SKM-1 (cell line): ENCODE measurements around the gene POU2F2.

Experiments used
- DNase-seq: peaks from one replicate; lab custom pipeline; 2025; ENCODE audit not compliant: unreplicated experiment; lab: John Stamatoyannopoulos, UW

Gene POU2F2

DNA sequence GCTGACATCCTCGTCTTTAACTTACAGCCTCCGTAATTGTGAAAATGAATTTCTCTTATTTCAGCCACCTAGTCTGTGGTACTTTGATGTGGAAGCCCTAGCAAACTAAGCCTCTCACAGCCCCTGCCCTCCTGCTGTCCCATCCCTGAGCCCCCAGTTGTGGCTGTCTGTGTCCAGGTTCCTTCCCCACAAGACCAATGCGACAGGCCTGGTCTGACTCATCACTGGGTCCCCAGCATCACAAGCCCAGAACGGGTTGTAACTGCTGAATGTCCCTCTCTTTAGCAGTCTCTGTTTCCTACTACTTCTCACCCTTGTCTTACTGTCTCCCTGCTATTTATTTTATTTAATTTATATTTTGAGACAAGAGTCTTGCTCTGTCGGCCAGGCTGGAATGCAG, 5.7 kb downstream of the POU2F2 start:
- DNase-seq, result no peak

DNA sequence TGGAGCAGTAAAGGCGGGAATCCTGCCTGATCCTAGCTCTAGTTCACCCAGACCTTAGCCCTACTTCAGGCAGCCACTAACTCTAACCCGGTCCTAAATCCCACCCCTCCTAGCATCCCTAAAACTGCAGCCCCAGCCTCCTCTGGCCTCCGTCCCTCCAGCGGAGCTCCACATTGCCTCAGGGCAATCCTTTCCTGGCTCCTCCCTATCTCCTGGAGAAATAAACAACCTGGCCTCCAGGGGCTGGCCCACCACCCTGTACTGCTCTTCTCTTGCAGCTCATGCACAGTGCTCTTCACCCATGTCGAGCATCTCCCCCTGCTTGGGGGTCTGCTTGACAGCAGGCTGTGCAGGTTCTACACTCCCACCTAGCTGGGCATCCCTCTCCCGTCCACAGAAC, 6.7 kb downstream of the POU2F2 start:
- DNase-seq, result no peak

DNA sequence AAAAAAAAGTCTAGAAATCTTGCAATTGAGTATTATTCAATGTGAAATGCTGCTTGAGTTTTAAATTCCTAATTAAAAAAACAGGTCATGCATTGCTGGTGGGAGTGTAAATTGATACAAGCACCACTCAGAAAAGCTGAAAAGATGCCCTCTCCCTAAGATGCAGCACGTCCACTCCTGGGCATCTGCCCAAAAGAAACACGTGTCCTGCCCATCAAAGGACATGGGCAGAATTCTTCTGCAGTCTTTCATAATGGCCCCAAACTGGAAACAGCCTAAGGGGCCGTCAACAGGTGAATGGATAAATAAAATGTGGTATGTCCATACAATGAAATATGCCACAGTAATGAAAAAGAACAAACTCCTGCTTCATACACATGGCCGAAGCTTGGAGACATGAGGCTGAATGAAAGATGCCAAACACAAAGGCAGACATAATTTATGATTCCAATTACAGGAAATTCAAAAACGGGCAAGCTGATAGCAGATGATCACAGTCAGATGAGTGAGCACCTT, 7.8 kb downstream of the POU2F2 start:
- no peak for DNase-seq

DNA sequence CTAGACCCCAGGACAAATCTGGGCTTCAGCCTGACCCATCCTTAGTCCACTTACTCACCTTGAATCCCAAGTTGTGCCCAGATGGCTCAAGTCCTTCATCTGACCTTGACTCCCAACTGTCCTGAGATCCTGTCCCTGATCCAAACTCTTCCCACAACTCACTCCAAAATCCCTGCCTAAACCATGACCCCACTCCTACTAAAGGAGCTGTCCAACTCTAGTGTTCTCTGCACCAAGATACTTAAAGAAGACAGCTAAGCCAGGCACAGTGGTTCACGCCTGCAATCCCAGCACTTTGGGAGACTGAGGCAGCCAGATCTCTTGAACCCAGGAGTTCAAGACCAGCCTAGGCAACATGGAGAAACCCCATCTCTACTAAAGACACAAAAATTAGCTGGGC, 8.5 kb downstream of the POU2F2 start:
- no peak for DNase-seq

DNA sequence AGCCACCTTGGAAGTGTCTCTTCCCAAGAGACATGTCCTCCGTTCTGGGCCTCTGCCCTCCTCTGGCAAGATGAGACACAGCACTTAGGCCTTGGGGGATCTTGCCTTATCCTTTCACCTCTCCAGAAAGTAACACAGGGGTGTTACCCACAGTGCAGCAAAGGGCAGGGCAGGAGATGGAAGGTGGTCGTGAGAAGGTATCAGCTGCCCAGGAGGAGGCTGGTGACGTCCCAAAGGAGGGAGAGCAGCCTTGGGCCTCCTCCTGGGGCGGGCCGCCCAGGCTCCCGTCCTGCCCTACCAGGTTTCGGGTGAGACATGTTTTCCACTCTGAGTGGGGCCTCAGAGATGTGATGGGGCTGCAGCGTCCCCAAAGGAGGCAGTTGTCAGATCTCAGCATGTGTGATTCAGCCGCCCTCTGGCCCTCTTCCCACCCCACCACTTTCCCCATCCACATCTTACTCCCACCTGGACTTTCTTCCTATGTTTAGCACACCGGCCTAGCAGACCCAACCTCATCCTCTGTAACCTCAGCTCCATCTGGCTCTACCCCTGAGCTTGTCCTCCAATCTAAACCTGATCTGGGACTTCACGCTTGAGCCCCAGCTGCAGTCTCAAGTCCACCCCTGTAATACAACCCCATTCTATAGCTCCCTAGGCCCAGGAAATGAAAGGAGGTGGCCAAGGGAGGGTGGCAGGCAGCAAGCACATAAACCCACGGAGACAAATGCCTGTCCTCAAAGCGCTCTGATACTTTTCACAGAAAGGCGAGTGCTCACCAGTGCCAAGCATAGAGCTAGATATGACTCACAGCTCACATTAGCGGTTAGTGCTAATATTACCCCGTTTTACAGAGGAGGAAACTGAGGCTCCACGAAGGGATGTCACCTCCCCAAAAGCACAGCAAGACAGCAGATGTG, 9.3 kb downstream of the POU2F2 start:
- no peak for DNase-seq

DNA sequence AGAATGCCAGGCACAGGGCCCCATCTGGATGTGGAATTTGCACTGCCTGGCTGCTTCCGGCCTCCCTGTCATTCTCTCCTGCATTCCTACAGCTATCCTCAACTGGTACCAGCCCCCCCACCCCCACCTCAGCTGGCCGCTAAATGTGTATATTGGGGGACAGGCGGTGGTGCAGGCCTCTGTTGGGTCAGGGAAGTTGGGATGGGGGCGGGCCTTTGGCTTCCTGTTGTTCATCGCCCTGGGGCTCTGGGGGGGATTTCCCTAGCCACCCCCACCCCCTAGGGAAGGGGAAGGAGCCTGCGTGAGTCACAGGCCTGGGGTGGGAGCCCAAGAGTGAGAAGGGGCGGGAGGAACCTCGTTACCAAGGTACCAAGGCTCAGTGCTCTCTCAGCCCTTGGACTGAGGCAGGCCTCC, 10.6 kb downstream of the POU2F2 start:
- DNase-seq, result no peak

DNA sequence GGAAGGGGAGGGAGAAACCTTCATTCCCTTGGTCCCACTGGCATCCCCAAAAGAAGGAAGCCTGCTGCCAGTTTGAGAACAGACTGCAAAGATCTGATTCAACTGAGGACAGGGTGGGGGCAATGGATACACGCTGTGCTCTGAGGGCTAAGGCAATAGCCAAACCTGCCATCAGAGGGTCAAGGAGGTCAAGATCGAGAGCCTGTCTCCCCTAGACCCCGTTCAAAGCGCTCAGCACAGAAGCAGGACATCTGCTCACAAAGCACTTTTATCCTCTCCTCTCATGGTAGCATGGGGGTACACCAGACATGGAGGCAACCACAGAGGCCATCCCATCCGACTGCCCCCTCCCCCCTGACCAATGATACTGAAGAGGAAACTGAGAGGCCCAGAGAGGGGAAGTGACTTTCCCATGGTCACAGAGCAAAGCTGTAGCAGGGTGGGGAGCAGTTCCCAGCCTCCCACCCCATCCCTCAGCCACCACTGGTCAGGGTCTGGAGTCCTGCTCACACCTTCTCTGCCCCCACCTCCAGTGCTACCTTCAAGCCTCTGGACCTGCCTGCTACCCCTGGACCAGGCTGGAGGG, 11.1 kb downstream of the POU2F2 start:
- no peak for DNase-seq

DNA sequence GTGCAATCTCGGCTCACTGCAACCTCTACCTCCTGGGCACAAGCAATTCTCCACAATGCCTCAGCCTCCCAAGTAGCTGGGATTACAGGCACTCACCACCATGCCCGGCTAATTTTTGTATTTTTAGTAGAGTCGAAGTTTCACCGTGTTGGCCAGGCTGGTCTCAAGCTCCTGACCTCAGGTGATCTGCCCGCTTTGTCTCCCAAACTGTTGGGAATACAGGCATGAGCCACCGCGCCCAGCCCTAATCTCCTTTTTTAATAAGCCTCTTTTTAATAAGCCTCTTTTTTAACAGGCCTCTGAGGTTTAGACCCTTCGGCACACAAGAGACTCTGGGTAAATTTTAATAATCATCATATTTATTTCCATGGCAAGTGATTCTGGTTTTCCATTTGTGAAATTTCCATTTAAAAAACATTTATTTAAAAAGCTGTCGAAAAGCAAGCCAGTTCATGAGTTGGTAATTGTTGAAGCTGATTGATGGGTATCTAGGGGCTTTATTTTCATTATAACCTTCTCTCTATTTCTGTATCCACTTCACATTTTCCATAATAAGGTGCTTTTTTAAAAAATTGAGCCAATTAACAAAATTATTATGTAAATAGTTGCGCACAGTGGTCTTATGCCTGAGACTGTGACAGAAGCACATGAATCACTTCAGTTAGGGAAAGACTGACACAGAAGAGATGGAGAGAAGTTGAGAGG, 11.8 kb downstream of the POU2F2 start:
- DNase-seq, result no peak

DNA sequence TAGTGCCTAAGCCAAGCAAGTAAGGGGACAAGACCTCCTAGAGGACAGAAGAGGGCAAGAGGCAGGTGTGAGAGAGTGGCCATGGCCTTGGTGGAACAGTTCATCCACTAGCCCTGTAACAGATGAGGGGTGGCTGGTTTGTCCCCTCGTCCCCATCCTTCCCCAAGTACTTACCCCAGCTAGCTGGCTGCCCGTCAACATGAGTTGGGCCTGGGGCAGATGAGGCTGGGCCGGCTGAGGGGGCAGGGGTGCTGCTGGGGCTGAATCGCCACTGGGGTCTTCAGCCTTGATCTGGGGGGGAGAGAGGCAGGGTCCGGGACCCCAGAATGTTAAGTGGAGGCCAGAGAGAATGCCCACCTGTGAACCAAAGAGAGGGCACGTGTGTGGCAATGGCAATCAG, 15.2 kb downstream of the POU2F2 start:
- DNase-seq, result no peak

DNA sequence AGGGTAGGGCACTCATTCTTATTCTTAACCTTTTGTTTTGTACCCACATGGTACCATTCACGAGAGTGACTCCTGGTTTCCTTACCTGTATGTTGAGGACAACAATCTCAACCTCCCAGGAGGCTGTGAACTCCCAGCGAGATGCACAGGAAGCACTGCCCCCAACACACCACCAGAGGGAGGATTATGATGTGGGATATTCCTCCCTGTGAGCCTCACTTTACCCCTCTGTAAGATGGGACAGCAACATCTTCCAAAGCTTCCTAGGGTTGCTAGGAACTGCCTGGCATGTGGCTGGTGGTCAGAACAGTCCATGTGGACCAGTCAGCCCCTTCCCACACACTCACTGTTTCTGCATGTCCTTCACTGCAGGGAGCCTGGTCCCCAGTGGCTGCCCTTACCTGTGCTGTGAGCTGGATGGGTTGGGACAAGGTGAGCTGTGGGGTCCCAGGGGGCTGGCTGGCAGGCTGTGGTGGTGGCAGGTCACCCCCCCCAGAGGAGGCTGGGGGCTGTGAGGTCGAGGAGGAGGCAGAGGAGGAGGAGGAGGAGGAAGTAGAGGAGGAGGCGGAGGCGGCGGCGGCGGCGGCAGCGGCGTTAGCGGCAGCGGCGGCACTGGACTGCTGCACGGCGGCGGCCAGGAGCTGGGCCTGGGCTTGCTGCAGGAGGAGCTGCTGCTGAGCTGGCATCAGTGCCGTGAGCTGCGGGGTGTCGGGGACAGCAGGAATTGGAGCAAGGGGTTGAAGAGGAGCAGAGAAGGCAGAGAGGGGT, 15.8 kb downstream of the POU2F2 start:
- DNase-seq, result no peak

DNA sequence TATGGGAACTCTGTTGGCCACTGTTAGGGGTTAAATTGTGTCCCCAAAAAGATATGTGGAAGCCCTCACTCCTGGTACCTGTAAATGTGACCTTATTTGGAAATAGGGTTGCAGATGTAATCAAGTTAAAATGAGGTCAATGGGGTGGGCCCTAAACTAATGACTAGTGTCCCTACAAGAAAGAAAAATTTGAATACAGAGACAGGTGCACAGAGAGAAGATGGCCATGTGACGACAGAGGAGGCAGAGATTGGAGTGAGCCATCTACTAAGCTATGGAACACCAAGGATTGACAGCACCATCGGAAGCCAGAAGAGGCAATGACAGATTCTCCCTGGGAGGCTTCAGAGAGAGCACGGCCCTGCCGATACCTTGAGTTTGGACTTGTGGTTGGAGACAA, 16.5 kb downstream of the POU2F2 start:
- no peak for DNase-seq

DNA sequence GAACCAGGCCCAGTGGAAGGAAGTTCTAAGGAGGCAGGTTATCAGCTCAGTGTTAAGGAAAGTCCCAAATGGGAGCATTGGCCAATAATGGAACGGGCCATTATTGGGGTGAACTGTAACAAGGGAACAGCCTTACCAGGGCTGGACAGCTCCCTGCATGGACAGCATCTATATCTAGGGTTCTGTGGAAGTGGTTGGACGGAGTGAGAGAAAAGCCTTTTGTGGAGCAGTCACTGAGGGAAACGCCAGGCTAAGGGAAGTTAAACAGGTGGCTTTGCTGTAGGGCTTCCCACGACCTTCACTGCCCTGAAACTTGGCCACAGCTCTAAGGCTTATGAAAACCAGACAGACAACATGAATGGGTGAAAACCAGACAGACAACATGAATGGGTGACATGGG, 17.0 kb downstream of the POU2F2 start:
- no peak for DNase-seq

DNA sequence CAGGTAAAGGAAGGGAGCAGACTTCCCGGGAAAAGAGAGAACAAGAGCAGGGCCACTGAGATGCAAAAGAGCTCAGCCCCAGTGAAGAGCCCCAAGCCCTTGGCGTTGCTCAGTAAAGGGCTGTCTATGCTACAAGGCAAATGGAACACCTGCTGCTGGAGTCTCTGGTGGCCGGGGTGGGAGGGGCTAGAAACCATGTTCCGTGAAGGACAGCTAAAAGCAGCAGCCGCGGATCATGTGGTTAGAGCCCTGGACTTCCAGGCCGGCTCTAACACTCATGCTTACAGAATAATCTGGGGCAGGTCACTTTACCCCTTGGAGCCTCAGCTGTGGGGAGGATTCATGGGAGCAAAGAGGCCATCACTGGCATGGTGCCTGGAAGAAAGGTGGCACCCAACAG, 17.8 kb downstream of the POU2F2 start:
- no peak for DNase-seq

DNA sequence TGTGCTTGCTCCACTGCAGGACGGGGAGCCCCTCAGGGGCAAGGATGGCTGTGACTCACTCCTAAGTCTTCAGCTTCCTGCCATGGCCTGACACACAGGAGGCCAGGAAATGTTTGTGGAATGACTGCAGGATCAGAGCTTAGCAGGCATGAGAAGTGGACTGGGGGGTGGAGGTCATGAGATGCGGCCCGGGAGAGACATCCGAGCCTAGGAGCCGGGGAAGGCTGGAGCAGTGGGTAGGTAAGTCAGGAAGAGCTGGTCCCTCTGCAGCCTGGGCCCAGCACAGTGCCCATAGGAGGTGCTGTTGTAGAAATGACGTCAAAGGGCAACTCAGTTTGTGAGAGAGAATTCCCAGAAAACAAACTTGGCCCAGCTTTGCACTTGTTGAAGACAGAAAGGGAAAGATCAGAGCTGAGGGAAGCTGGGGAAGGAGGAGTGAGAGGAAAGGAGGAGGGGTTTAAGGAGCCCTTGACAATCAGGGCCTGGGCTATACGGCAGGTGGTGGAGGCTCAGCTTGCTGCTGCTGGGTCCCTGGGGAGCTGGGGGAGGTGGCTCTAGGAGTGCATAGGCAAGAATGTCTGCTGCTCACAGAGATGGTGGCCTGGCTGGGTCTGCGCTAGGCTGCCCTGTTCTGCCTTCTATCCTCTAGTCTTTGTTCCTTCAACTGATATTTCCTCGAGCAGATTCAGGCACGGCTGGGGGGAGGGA, 18.5 kb downstream of the POU2F2 start:
- DNase-seq, result no peak

DNA sequence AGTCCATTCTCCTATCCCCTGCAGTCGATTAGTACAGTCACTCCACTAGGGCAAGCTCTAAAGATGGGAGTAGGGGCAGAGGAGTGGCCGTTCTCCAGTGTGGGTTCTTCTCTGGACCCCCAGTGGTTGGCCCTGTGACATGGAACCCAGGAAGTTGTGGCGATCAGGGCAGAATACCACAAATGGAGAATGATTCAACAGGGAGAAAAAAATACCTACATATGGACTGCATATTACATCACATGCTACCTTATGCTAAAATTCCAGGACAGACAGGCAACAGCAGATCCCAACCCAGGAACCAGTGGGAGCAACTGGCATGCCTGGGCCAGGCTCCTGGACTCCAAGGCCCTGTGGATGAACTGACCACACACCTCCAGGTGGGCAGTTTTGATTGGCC, 20.4 kb downstream of the POU2F2 start:
- no peak for DNase-seq

DNA sequence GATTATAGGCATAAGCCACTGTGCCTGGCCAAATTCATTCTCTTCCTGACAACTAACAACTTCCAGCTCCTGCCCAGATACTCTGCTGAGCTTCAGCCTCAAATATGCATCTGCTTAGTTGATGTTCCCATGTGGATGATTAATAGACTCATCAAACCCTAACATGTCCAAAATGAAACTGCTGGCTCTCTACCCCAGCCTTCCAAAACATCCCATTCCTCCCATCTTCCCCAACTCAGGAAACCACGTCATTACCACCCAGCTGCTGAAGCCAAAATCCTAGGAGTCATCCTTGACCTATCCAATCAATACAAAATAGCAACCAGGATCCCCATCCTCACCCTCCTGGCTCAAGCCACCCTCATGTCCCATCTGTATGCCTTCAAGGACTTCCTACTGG, 20.9 kb downstream of the POU2F2 start:
- no peak for DNase-seq

DNA sequence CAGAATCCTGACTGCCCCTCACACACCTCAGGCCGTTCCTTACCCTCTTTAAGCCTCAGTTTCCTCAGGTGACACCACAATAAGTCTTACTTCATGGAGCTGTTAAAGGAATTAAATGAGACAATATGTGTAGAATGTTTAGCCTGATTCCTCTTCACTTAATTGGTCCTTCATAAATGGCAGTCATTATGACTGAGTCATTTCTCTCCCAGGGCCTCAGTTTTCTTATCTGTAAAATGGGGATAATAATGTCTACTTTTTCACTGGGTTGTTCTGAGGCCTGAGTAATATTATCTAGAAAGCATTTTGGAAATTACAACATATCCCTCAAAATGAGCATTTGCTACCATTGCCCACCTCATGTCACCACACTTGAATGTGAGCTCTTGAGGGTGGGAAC, 21.6 kb downstream of the POU2F2 start:
- no peak for DNase-seq

DNA sequence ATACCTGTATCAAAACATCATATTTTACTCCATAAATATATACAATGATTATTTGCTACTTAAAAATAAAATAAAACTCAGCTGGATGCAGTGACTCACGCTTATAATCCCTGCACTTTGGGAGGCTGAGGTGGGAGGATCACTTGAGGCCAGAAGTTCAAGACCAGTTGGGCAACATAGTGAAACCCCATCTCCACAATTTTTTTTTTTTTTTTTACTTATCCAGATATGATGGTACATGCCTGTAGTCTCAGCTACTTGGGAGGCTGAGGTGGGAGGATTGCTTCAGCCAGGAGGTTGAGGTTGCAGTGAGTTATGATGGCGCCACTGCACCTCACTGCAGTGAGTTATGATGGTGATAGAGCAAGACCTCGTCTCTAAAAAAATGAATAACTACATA, 22.4 kb downstream of the POU2F2 start:
- DNase-seq, result no peak

DNA sequence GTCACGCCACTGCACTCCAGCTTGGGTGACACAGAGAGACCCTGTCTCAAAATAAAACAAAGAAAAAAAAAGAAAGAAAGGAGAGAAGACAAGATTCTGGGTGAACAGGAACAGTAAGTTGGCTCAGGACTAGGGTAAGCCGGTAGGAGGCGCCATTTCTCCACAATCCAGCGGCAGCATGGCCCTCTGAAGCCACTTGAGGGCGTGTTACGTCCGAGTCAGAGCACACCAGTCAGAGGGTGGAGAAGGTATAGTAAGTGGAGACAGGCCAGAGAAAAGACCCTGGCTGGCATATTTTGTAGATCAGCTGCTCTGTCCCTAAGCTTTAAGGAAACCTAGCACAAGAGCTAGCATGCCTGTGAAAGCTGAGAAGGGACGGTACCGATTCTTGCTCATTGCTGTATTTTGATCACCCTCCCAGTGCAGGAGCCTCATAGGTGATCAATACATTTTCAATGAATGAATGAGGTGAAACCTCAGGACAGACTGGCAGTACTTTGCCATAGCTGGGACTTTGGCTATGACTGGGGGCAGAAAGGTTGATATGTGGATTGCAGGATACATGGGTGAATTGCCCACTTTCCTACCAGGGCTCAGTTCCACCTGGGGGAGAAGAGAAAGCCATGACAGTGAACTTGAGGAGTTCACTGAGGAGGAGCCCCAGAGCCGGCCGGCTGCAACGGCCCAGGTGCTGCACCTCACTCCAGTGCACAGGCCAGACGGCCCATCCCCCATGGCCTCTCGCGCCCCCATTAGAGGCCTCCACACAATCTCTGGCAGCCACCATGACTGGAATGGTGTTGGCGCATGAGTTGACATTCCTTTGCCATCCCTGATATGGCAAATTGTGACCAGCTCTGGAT, 23.5 kb downstream of the POU2F2 start:
- DNase-seq, result no peak

DNA sequence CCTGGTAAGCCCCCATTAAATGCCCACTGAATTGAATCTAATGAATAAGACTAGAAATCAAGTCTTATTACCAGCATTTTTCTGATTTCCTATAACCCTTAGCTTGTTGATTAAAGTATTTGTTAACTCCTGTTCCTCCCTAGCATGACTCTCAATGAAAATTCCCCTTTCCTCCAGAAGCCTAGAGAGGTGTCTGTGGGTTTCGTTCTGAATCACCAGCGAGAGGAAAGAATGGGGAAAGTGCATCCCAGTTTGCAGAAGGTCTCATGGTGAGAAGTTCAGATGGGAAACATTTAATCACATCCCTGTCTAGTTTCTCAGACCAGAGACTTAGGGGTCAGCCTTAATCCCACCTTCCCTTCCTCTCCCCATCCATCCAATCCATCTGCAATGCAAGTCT, 26.9 kb downstream of the POU2F2 start:
- DNase-seq, result no peak
